ENCODE measurements around the gene GFOD1.
"Not testable (repeated sequence)": the region's sequence is repeated elsewhere in the genome, so short reads cannot be mapped to it uniquely, and the experiment has no call there.

The GFOD1 gene

GRCh38 chr6:13450628-13451027, 36.8 kb downstream of the GFOD1 start:
- Histone ChIP-seq H3K9me3 (ENCODE audit: control insufficient read depth, insufficient read depth, low read depth, low read length) (no peaks in the 10 kb centered on the region), H3K36me3 (ENCODE audit: control insufficient read depth, insufficient read depth, low read length) (no peaks in the 10 kb centered on the region), H3K27me3 (ENCODE audit: control insufficient read depth, insufficient read depth, low read length) (no peaks in the 10 kb centered on the region), H3K4me1 (ENCODE audit: control insufficient read depth, insufficient read depth, low read length) (peaks cover 7% of the 10 kb centered on the region; the same call in 1 of the 2 replicates), H3K9ac (ENCODE audit: low read length) (no peak overlapping the region), H3K27ac (ENCODE audit: low read depth, low read length) (no peak overlapping the region), H3K4me3 (ENCODE audit: low read depth, low read length) (no peak overlapping the region)

GRCh38 chr6:13447949-13448724, 39.3 kb downstream of the GFOD1 start:
- no peak overlapping the region for H3K4me3 ChIP-seq (ENCODE audit: low read depth, low read length)
- peaks cover 12% of the 10 kb centered on the region; the same call in 1 of the 2 replicates for H3K4me1 ChIP-seq (ENCODE audit: control insufficient read depth, insufficient read depth, low read length)
- H3K9me3 ChIP-seq (ENCODE audit: control insufficient read depth, insufficient read depth, low read depth, low read length), result no peaks in the 10 kb centered on the region
- no peak overlapping the region for H3K27ac ChIP-seq (ENCODE audit: low read depth, low read length)
- no peaks in the 10 kb centered on the region for H3K36me3 ChIP-seq (ENCODE audit: control insufficient read depth, insufficient read depth, low read length)
- H3K27me3 ChIP-seq (ENCODE audit: control insufficient read depth, insufficient read depth, low read length), result no peaks in the 10 kb centered on the region
- no peak overlapping the region for H3K9ac ChIP-seq (ENCODE audit: low read length)

- Histone ChIP-seq H3K27ac (ENCODE audit: low read depth, low read length) (no peak overlapping the region), H3K9ac (ENCODE audit: low read length) (no peak overlapping the region), H3K27me3 (ENCODE audit: control insufficient read depth, insufficient read depth, low read length) (no peaks in the 10 kb centered on the region), H3K4me3 (ENCODE audit: low read depth, low read length) (no peak overlapping the region), H3K4me1 (ENCODE audit: control insufficient read depth, insufficient read depth, low read length) (peaks cover 12% of the 10 kb centered on the region; the same call in 1 of the 2 replicates), H3K9me3 (ENCODE audit: control insufficient read depth, insufficient read depth, low read depth, low read length) (no peaks in the 10 kb centered on the region), H3K36me3 (ENCODE audit: control insufficient read depth, insufficient read depth, low read length) (no peaks in the 10 kb centered on the region)
Measured at GRCh38 chr6:13446381-13446780, 41.0 kb downstream of the GFOD1 start.

GRCh38 chr6:13445744-13446115, 41.7 kb downstream of the GFOD1 start:
- Histone ChIP-seq H3K9ac (ENCODE audit: low read length) (no peak overlapping the region), H3K27ac (ENCODE audit: low read depth, low read length) (no peak overlapping the region), H3K27me3 (ENCODE audit: control insufficient read depth, insufficient read depth, low read length) (no peaks in the 10 kb centered on the region), H3K36me3 (ENCODE audit: control insufficient read depth, insufficient read depth, low read length) (no peaks in the 10 kb centered on the region), H3K9me3 (ENCODE audit: control insufficient read depth, insufficient read depth, low read depth, low read length) (no peaks in the 10 kb centered on the region), H3K4me3 (ENCODE audit: low read depth, low read length) (no peak overlapping the region), H3K4me1 (ENCODE audit: control insufficient read depth, insufficient read depth, low read length) (peaks cover 12% of the 10 kb centered on the region; the same call in 1 of the 2 replicates)

GRCh38 chr6:13445005-13445743, 42.2 kb downstream of the GFOD1 start:
- Histone ChIP-seq H3K27me3 (ENCODE audit: control insufficient read depth, insufficient read depth, low read length) (no peaks in the 10 kb centered on the region), H3K9ac (ENCODE audit: low read length) (no peak overlapping the region), H3K4me1 (ENCODE audit: control insufficient read depth, insufficient read depth, low read length) (peaks cover 12% of the 10 kb centered on the region; the same call in 1 of the 2 replicates), H3K4me3 (ENCODE audit: low read depth, low read length) (no peak overlapping the region), H3K9me3 (ENCODE audit: control insufficient read depth, insufficient read depth, low read depth, low read length) (no peaks in the 10 kb centered on the region), H3K27ac (ENCODE audit: low read depth, low read length) (no peak overlapping the region), H3K36me3 (ENCODE audit: control insufficient read depth, insufficient read depth, low read length) (no peaks in the 10 kb centered on the region)

- H3K27ac ChIP-seq (ENCODE audit: low read depth, low read length), result no peak overlapping the region
- no peak overlapping the region for H3K4me3 ChIP-seq (ENCODE audit: low read depth, low read length)
- no peak overlapping the region for H3K9ac ChIP-seq (ENCODE audit: low read length)
- H3K4me1 ChIP-seq (ENCODE audit: control insufficient read depth, insufficient read depth, low read length), result peaks cover 12% of the 10 kb centered on the region; the same call in 1 of the 2 replicates
- H3K27me3 ChIP-seq (ENCODE audit: control insufficient read depth, insufficient read depth, low read length), result no peaks in the 10 kb centered on the region
- H3K36me3 ChIP-seq (ENCODE audit: control insufficient read depth, insufficient read depth, low read length), result no peaks in the 10 kb centered on the region
- H3K9me3 ChIP-seq (ENCODE audit: control insufficient read depth, insufficient read depth, low read depth, low read length), result no peaks in the 10 kb centered on the region
Measured at GRCh38 chr6:13444604-13445003, 42.8 kb downstream of the GFOD1 start.

- H3K9ac ChIP-seq (ENCODE audit: low read length); H3K4me3 ChIP-seq (ENCODE audit: low read depth, low read length); H3K36me3 ChIP-seq (ENCODE audit: control insufficient read depth, insufficient read depth, low read length); H3K27ac ChIP-seq (ENCODE audit: low read depth, low read length); H3K9me3 ChIP-seq (ENCODE audit: control insufficient read depth, insufficient read depth, low read depth, low read length); H3K27me3 ChIP-seq (ENCODE audit: control insufficient read depth, insufficient read depth, low read length): not testable (repeated sequence)
- H3K4me1 ChIP-seq (ENCODE audit: control insufficient read depth, insufficient read depth, low read length), result peaks cover 12% of the 10 kb centered on the region; the same call in 1 of the 2 replicates
Measured at GRCh38 chr6:13443978-13444377, 43.4 kb downstream of the GFOD1 start.

GRCh38 chr6:13441778-13442177, 45.6 kb downstream of the GFOD1 start:
- H3K4me1 ChIP-seq (ENCODE audit: control insufficient read depth, insufficient read depth, low read length), result peaks cover 5% of the 10 kb centered on the region; the same call in 1 of the 2 replicates
- no peaks in the 10 kb centered on the region for H3K9me3 ChIP-seq (ENCODE audit: control insufficient read depth, insufficient read depth, low read depth, low read length)
- no peaks in the 10 kb centered on the region for H3K27me3 ChIP-seq (ENCODE audit: control insufficient read depth, insufficient read depth, low read length)
- H3K36me3 ChIP-seq (ENCODE audit: control insufficient read depth, insufficient read depth, low read length), result no peaks in the 10 kb centered on the region
- H3K4me3 ChIP-seq (ENCODE audit: low read depth, low read length), result no peak overlapping the region
- no peak overlapping the region for H3K9ac ChIP-seq (ENCODE audit: low read length)
- H3K27ac ChIP-seq (ENCODE audit: low read depth, low read length), result no peak overlapping the region

GRCh38 chr6:13439644-13440043, 47.8 kb downstream of the GFOD1 start:
- H3K4me1 ChIP-seq (ENCODE audit: control insufficient read depth, insufficient read depth, low read length), result no peaks in the 10 kb centered on the region
- no peaks in the 10 kb centered on the region for H3K27me3 ChIP-seq (ENCODE audit: control insufficient read depth, insufficient read depth, low read length)
- no peak overlapping the region for H3K27ac ChIP-seq (ENCODE audit: low read depth, low read length)
- H3K9me3 ChIP-seq (ENCODE audit: control insufficient read depth, insufficient read depth, low read depth, low read length), result no peaks in the 10 kb centered on the region
- H3K4me3 ChIP-seq (ENCODE audit: low read depth, low read length), result no peak overlapping the region
- no peaks in the 10 kb centered on the region for H3K36me3 ChIP-seq (ENCODE audit: control insufficient read depth, insufficient read depth, low read length)
- H3K9ac ChIP-seq (ENCODE audit: low read length), result no peak overlapping the region

- Histone ChIP-seq H3K9ac (ENCODE audit: low read length) (no peak overlapping the region), H3K27me3 (ENCODE audit: control insufficient read depth, insufficient read depth, low read length) (no peaks in the 10 kb centered on the region), H3K4me3 (ENCODE audit: low read depth, low read length) (no peak overlapping the region), H3K4me1 (ENCODE audit: control insufficient read depth, insufficient read depth, low read length) (no peaks in the 10 kb centered on the region), H3K9me3 (ENCODE audit: control insufficient read depth, insufficient read depth, low read depth, low read length) (no peaks in the 10 kb centered on the region), H3K36me3 (ENCODE audit: control insufficient read depth, insufficient read depth, low read length) (no peaks in the 10 kb centered on the region), H3K27ac (ENCODE audit: low read depth, low read length) (no peak overlapping the region)
Measured at GRCh38 chr6:13438126-13438525, 49.3 kb downstream of the GFOD1 start.
